GM19328 (cell line): ENCODE results near the gene UBR1.
"Not testable (repeated sequence)": the region's sequence is repeated elsewhere in the genome, so short reads cannot be mapped to it uniquely, and the experiment has no call there.

ENCODE experiments used
- ATAC-seq: cut with Tn5 transposase; IDR thresholded peaks from one replicate; pipeline ENCODE4 v1.9.1; 2021; ENCODE audit warnings: mild to moderate bottlenecking, moderate library complexity; ENCODE audit not compliant: unreplicated experiment

The UBR1 gene

DNA sequence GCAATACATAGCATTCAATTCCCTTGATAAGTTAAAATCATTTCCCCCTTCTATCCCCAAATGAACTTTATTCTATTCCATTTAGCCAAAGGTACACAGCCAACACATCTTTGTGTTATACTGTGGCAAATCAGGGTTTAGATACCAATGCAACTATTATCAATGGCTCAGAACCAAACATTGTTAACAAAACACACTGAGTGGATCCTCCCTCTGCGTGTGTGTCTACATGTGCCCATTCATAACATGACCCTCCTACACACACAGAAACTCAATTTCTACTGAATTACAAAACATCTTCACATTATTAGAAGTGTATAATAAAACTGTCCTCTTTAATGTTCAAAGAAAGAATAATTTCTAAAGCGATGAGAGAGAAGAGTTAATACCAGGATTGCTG, 186.5 kb downstream of the UBR1 start:
- no peak for ATAC-seq

- no peak for ATAC-seq
Observed at GRCh38 chr15:42918047-42918446, 187.8 kb downstream of the UBR1 start.

GRCh38 chr15:42915654-42916315, 190.1 kb downstream of the UBR1 start:
- no peak for ATAC-seq

GRCh38 chr15:42914728-42915497, 190.9 kb downstream of the UBR1 start:
- ATAC-seq: no peak

GRCh38 chr15:42911058-42911592, 194.7 kb downstream of the UBR1 start:
- no peak for ATAC-seq

DNA sequence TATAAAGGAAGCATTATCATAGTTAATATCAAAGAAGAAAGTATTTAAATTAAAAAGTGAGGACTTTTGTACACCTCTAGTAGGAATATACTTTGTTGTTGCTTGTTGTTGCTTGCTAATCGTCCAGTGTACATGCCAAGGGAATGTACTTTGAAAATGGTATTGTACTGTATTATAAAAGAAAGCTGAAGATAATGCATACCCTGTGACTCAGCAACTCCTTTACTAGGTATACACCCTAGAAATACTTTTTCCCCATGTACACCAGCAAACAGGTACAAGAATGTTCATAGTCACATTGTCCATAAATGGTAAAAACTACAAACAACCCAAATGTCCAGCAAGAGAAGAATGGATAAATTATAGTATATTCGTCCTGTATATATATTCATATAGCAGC, 197.3 kb downstream of the UBR1 start:
- ATAC-seq: no peak

DNA sequence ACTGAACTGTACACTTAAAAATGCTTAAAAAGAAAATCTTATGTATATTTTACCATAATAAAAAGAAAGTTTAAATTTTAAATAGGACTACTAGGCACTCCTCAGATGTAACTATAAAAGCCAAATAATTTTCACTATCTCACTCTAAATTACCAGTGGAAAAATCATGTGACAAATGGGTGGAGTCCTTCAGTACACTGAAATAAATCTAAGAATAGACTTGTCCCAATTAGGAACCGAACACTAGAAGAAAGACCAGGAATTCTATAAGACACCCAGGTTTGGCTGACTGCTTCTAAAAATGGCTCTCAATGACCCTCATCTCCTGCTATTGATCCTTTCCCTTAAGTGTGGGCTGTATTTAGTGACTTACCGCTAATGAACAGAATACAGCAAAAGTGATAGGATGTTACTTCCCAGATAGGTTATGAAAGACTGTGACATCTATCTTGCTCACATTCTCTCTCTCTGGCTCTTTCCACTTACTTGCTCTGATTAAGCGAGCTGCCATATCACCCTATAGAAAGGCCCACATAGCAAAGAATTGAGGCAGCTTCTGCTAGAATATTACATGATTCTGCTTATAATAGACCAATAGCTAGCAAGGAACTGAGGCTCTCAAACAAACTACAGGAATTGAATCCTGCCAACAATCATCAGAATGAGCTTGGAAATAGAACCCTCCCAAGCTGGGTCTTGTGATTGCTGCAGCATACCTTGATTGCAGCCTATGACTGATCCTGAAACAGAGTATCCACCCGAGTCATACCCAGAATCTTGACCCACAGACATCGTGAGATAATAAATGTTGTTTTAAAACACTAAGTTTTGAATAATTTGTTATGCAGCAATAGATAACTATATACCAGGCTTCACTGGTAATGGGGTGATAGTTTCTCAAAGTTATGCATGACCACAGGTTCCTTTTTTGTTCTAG, 202.2 kb downstream of the UBR1 start:
- no peak for ATAC-seq

- not testable (repeated sequence) for ATAC-seq
Observed at GRCh38 chr15:42893911-42894310, 211.9 kb downstream of the UBR1 start.
